Measurements from ENCODE around the gene RFLNA.

- TF ChIP-seq EZH2 (IDR thresholded peaks at IDR 0.05; ENCODE audit: insufficient read depth, poor library complexity, severe bottlenecking) (no peak), EZH2phosphoT487 (IDR thresholded peaks at IDR 0.05; ENCODE audit: insufficient read depth, low read depth) (no peak)
Measured at GRCh38 chr12:124328636-124329035, 33.7 kb downstream of the RFLNA start.
